K562 (cell line): Measurements from ENCODE around the gene TMEM53. TPM values are rescaled to one million over a fixed set of nuclear protein-coding genes. Genes with fewer than 3 reads are reported as not detected.

ENCODE experiments used
- E2F6 ChIP-seq, 2 experiments: IDR thresholded peaks; 2 replicates each; pipeline ENCODE4 v1.6.1; 2011; ENCODE audit warnings: borderline replicate concordance in 1 of 2, control low read depth in 1 of 2, low read depth in 1 of 2, low read length in 1 of 2, mild to moderate bottlenecking in 1 of 2, mixed read lengths in 1 of 2, moderate library complexity in 1 of 2; ENCODE audit not compliant: insufficient read depth in 1 of 2, insufficient read length in 1 of 2, poor library complexity in 1 of 2, severe bottlenecking in 1 of 2; ENCODE audit errors: extremely low read depth in 1 of 2
- ELF2 ChIP-seq: fragments of 250-450 bp; sonication (Bioruptor Pico); IDR thresholded peaks from 2 replicates; pipeline ENCODE4 v1.5.0; 2021; ENCODE audit warnings: mild to moderate bottlenecking
- FOXM1 ChIP-seq, 2 experiments: fragments of 450-650 bp in 1 of 2; sonication (generic) in 1 of 2; formaldehyde crosslinking in 1 of 2; IDR thresholded peaks; 2 replicates each; pipeline versions ENCODE4 v1.6.1 to v1.9.0; 2017 to 2022; ENCODE audit warnings: low read depth in 2 of 2, mild to moderate bottlenecking in 2 of 2, missing genetic modification reagents in 1 of 2, moderate library complexity in 1 of 2
- HDAC2 ChIP-seq: fragments of 450-650 bp; IDR thresholded peaks from 2 replicates; pipeline ENCODE4 v1.6.1; 2016; ENCODE audit warnings: mild to moderate bottlenecking
- MCM3 ChIP-seq: fragments of 450-650 bp; IDR thresholded peaks from 2 replicates; pipeline ENCODE4 v1.6.1; 2016
- NCOR1 ChIP-seq: fragments of 450-650 bp; IDR thresholded peaks from 2 replicates; pipeline ENCODE4 v1.6.1; 2016; ENCODE audit warnings: mild to moderate bottlenecking, moderate library complexity
- RREB1 ChIP-seq: fragments of 250-450 bp; sonication (Bioruptor Pico); IDR thresholded peaks from 2 replicates; pipeline ENCODE4 v1.4.0; 2020
- SOX6 ChIP-seq: fragments of 450-650 bp; IDR thresholded peaks from 2 replicates; pipeline ENCODE4 v1.6.1; 2014; ENCODE audit warnings: mild to moderate bottlenecking
- SRF ChIP-seq, 2 experiments: fragments of 250-450, 450-650 bp in 1 of 2; sonication (Bioruptor Pico) in 1 of 2; sonication (generic) in 1 of 2; formaldehyde crosslinking; IDR thresholded peaks; 2 replicates each; pipeline versions ENCODE4 v1.5.0 to v1.5.1; 2020 to 2022; ENCODE audit warnings: mild to moderate bottlenecking in 1 of 2, missing genetic modification reagents in 1 of 2
- TBL1XR1 ChIP-seq, 2 experiments: IDR thresholded peaks; 2 replicates each; pipeline ENCODE4 v1.6.1; 2012; ENCODE audit warnings: improper control_type of control experiment in 2 of 2, low read length in 2 of 2, mild to moderate bottlenecking in 1 of 2
- YY1 ChIP-seq, 3 experiments: IDR thresholded peaks; 2 replicates each; pipeline ENCODE4 v1.6.1; 2011; ENCODE audit warnings: low read length in 2 of 3, mild to moderate bottlenecking in 2 of 3, moderate library complexity in 2 of 3, borderline replicate concordance in 1 of 3, control low read depth in 1 of 3, low read depth in 1 of 3; ENCODE audit not compliant: insufficient read depth in 3 of 3, insufficient replicate concordance in 2 of 3, control insufficient read depth in 1 of 3, insufficient read length in 1 of 3; ENCODE audit errors: extremely low read depth in 1 of 3
- ZBTB2 ChIP-seq: fragments of 450-650 bp; IDR thresholded peaks from 2 replicates; pipeline ENCODE4 v1.6.1; 2016; ENCODE audit warnings: antibody characterized with exemption
- ZC3H11A ChIP-seq: IDR thresholded peaks from 2 replicates; pipeline ENCODE4 v1.6.1; 2012; ENCODE audit warnings: low read depth, low read length, improper control_type of control experiment
- ZNF184 ChIP-seq: sonication (generic); formaldehyde crosslinking; IDR thresholded peaks from 2 replicates; pipeline ENCODE4 v1.5.0; 2020; ENCODE audit warnings: missing genetic modification reagents
- ZZZ3 ChIP-seq: fragments of 450-650 bp; IDR thresholded peaks from 2 replicates; pipeline ENCODE4 v1.6.1; 2016; ENCODE audit warnings: antibody characterized with exemption, mild to moderate bottlenecking, moderate library complexity
- polyA plus RNA-seq, 8 experiments: library from polyadenylated mRNA; depleted of rRNA in 4 of 8; stranded (reverse) in 5 of 8; unstranded in 3 of 8; fragments of >200 nt; fragmentation: Nextera tagmentation in 2 of 8; fragmentation: Illumina TruSeq in 1 of 8; extraction: Ambion mirVana in 2 of 8; extraction: Trizol in 1 of 8; gene quantifications; 2 replicates each; pipeline versions ENCODE4 v1.2.1 to v1.2.3, GENCODE V29; 2011 to 2014; ENCODE audit warnings: inconsistent platforms in 1 of 8, missing spikeins in 1 of 8
- total RNA-seq, 7 experiments: library from RNA; depleted of rRNA in 6 of 7; stranded (reverse); fragments of >200 nt in 6 of 7; fragmentation: Illumina TruSeq in 2 of 7; extraction: Trizol in 2 of 7; gene quantifications; 2 replicates each; pipeline versions ENCODE4 v1.2.1 to v1.2.3, GENCODE V29; 2011 to 2021; ENCODE audit warnings: low replicate concordance in 1 of 7

TMEM53 gene
- total and polyA plus RNA-seq, 9 of the 15 experiments (the other 6 are each of a cell fraction or from before 2014, with no cell fraction given), result 0.23 to 3.7 (median 2.0) TPM

- TF ChIP-seq E2F6 (IDR thresholded peaks at IDR 0.05; ENCODE audit: borderline replicate concordance in 1 of 2, extremely low read depth in 1 of 2, insufficient read depth in 1 of 2, insufficient read length in 1 of 2, low read depth in 1 of 2, low read length in 1 of 2, poor library complexity in 1 of 2, severe bottlenecking in 1 of 2) (peak in 1 of 2 experiments; percentile 27), TBL1XR1 (IDR thresholded peaks at IDR 0.05; ENCODE audit: low read length in 2 of 2) (peak in 1 of 2 experiments; percentile 61; a peak in 1 of 4 replicates), ZNF184 (CRISPR knock-in tag) (no peak), SOX6 (peak; percentile 52; the same call in 1 of the 2 replicates), ZC3H11A (no peak), FOXM1 (IDR thresholded peaks at IDR 0.05; ENCODE audit: low read depth) (peak; percentile 61; the same call in 1 of the 2 replicates), FOXM1 (CRISPR knock-in tag; IDR thresholded peaks at IDR 0.05; ENCODE audit: low read depth) (no peak), ZBTB2 (peak; percentile 67), RREB1 (CRISPR knock-in tag) (peak; percentile 92; the same call in 1 of the 2 replicates), ZZZ3 (no peak), NCOR1 (peak; percentile 88), SRF (CRISPR knock-in tag; IDR thresholded peaks at IDR 0.05) (no peak), ELF2 (no peak), MCM3 (no peak), HDAC2 (peak; percentile 88), YY1 (IDR thresholded peaks at IDR 0.05; ENCODE audit: borderline replicate concordance in 1 of 3, control insufficient read depth in 1 of 3, extremely low read depth in 1 of 3, insufficient read depth in 3 of 3, insufficient read length in 1 of 3, insufficient replicate concordance in 2 of 3, low read depth in 1 of 3, low read length in 2 of 3) (peak in 1 of 3 experiments; percentile 18)
These were observed 64.3 kb downstream of the TMEM53 start (continued) for GRCh38 chr1:44609768-44610526.
